Activated CD4-positive, alpha-beta T cell treated with anti-CD3 and anti-CD28 coated beads, Interleukin-10, Interleukin-2, amounts not matched to agents 100 ng/mL and 50 ng/mL, durations not matched to agents 16 hours and 8 hours (primary cell): ENCODE data around the gene SLC35D2.

ENCODE experiments used
- DNase-seq: peaks from one replicate; pipeline ENCODE4 v3.0.0-alpha.2; 2020

SLC35D2 gene

GRCh38 chr9:96304230-96304629 lies 79.3 kb downstream of the SLC35D2 start:
- DNase-seq: no peak

- DNase-seq: no peak
Observed at GRCh38 chr9:96302021-96302420, 81.5 kb downstream of the SLC35D2 start, which contains the start of gene HSD17B3. HSD17B3 (minus strand) TSS chr9:96302176; CDS start chr9:96302104, 72 bp downstream.

GRCh38 chr9:96299823-96300222 lies 83.7 kb downstream of the SLC35D2 start:
- no peak for DNase-seq

GRCh38 chr9:96294159-96294545 lies 89.4 kb downstream of the SLC35D2 start:
- DNase-seq: no peak

GRCh38 chr9:96293498-96294158 lies 89.9 kb downstream of the SLC35D2 start:
- no peak for DNase-seq

- DNase-seq: no peak
Observed at GRCh38 chr9:96289392-96289791, 94.1 kb downstream of the SLC35D2 start.

- DNase-seq: no peak
Observed at GRCh38 chr9:96281641-96282040, 101.9 kb downstream of the SLC35D2 start.

GRCh38 chr9:96279932-96280331 lies 103.6 kb downstream of the SLC35D2 start:
- no peak for DNase-seq

GRCh38 chr9:96274939-96275338 lies 108.6 kb downstream of the SLC35D2 start:
- DNase-seq: no peak
